Erythroblast (primary cell): Measurements from ENCODE around the gene CASD1.

Experiments
- GATA1 ChIP-seq: IDR thresholded peaks from 2 replicates; pipeline ENCODE4 v1.6.1; 2011; ENCODE audit warnings: low read depth, mild to moderate bottlenecking, control low read depth, low read length, moderate library complexity
- POLR2A ChIP-seq: IDR thresholded peaks from 2 replicates; pipeline ENCODE4 v1.6.1; 2011; ENCODE audit warnings: mild to moderate bottlenecking, low read length

- no peak for TF ChIP-seq POLR2A
- TF ChIP-seq GATA1: no peak
Observed at GRCh38 chr7:94600267-94600666, 90.7 kb downstream of the CASD1 start.
